HuH-7.5 (cell line): ENCODE results near the gene SLC25A22.

Experiments used
- DNase-seq: peaks from one replicate; pipeline ENCODE4 v3.0.0; 2011; ENCODE audit warnings: low spot score

The SLC25A22 gene

GRCh38 chr11:771617-772204 is 26.4 kb downstream of the SLC25A22 start:
- DNase-seq = no peak

- no peak for DNase-seq
Measured at GRCh38 chr11:770642-771616, 27.2 kb downstream of the SLC25A22 start.

- DNase-seq = no peak
Measured at GRCh38 chr11:769887-770641, 28.0 kb downstream of the SLC25A22 start.

- DNase-seq = no peak
Measured at GRCh38 chr11:767238-767637, 30.8 kb downstream of the SLC25A22 start.

GRCh38 chr11:766936-767210 is 31.2 kb downstream of the SLC25A22 start:
- DNase-seq = no peak

GRCh38 chr11:766106-766935 is 31.8 kb downstream of the SLC25A22 start:
- DNase-seq = no peak

- DNase-seq = no peak
Measured at GRCh38 chr11:765802-766091, 32.3 kb downstream of the SLC25A22 start.

- DNase-seq = no peak
Measured at GRCh38 chr11:765025-765801, 32.9 kb downstream of the SLC25A22 start.

- DNase-seq = no peak
Measured at GRCh38 chr11:764322-765024, 33.6 kb downstream of the SLC25A22 start.

GRCh38 chr11:763549-764321 is 34.3 kb downstream of the SLC25A22 start:
- no peak for DNase-seq

GRCh38 chr11:763073-763463 is 35.0 kb downstream of the SLC25A22 start:
- no peak for DNase-seq

GRCh38 chr11:762421-763072 is 35.5 kb downstream of the SLC25A22 start:
- no peak for DNase-seq

- DNase-seq = no peak
Measured at GRCh38 chr11:761526-762108, 36.5 kb downstream of the SLC25A22 start.

GRCh38 chr11:760236-760635 is 37.8 kb downstream of the SLC25A22 start:
- DNase-seq = no peak

GRCh38 chr11:749731-750130 is 48.4 kb downstream of the SLC25A22 start:
- DNase-seq = no peak

GRCh38 chr11:748007-748359 is 50.1 kb downstream of the SLC25A22 start:
- DNase-seq = no peak

GRCh38 chr11:747158-748006 is 50.7 kb downstream of the SLC25A22 start, which contains the start of gene TALDO1:
TSS of gene TALDO1 (plus strand) at chr11:747464. CDS start at chr11:747482, 18 bp downstream.
- DNase-seq = peak; percentile 84
